ENCODE results near the gene SPIN4.
"Not testable (repeated sequence)": the region's sequence is repeated elsewhere in the genome, so short reads cannot be mapped to it uniquely, and the experiment has no call there.

The SPIN4 gene

GRCh38 chrX:63350941-63351616, at the start of gene SPIN4:
Gene SPIN4 (minus strand): TSS chrX:63351332. CDS start chrX:63350819, 513 bp downstream.
- DNase-seq = peak; percentile 66

DNA sequence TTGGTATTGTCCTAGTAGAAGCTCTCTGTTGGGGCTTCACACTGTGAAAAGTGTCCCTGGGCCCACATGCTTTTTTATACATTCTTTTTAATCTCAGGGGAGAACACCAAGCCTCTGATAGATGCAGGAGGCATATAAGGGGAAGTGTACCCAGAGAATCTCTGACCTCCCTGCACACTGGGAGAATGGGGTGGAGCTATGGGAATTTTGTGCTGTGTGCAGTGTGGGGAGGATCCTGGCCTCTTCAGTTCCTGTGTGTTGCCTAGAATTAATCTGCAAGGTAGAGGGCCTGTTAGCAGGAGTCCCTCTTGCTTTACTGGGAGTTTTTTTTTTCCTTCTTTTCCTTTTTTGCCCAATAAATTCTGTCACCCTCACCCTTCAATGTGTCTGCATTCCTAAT, 49.2 kb upstream of the SPIN4 start:
- no peak for DNase-seq

GRCh38 chrX:63394872-63395271, 43.7 kb upstream of the SPIN4 start:
- no peak for DNase-seq

- DNase-seq = not testable (repeated sequence)
Measured at GRCh38 chrX:63393094-63393493, 42.0 kb upstream of the SPIN4 start.

DNA sequence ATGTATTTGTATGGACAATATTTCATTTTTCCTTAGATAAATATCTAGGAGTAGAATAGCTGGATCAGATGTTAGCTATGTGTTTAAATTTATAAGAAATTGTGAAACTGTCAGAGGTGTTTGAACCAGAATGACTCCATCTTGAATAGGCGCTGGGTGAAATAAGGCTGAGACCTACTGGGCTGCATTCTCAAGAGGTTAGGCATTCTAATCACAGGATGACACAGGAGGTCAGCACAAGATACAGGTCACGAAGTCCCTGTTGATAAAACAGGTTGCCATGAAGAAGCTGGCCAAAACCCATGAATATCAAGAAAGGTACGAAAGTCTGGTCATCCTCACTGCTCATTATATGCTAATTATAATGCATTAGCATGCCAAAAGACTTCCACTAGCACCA, 36.3 kb upstream of the SPIN4 start:
- no peak for DNase-seq

DNA sequence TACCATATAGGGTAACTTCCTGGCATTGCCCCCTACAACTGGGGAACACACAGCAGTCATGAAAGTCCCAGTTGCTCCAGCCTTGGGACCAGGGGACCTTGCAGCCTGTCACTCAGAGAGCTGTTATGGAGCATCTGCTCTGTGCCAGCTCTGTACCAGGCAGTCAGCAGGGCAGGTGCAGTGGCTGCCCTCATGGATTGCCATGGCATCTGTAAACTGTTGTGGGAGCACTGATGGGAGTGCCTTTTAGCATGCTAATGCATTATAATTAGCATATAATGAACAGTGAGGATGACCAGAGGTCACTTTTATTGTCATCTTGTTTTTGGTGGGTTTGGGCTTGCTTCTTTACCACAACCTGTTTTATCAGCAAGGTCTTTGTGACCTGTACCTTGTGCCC, 33.1 kb upstream of the SPIN4 start:
- not testable (repeated sequence) for DNase-seq

DNA sequence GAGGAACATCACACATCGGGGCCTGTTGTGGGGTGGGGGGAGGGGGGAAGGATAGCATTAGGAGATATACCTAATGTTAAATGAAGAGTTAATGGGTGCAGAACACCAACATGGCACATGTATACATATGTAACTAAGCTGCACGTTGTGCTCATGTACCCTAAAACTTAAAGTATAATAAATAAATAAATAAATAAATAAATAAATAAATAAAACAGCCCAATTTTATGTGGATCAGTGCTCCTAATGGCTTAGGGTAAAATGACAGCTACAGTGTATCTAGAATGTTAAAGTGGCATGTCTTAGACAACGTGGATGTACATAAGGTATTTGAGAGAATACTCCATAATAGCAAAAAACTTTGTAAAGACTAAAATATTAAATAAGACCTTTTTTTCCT, 21.9 kb upstream of the SPIN4 start:
- DNase-seq = not testable (repeated sequence)

DNA sequence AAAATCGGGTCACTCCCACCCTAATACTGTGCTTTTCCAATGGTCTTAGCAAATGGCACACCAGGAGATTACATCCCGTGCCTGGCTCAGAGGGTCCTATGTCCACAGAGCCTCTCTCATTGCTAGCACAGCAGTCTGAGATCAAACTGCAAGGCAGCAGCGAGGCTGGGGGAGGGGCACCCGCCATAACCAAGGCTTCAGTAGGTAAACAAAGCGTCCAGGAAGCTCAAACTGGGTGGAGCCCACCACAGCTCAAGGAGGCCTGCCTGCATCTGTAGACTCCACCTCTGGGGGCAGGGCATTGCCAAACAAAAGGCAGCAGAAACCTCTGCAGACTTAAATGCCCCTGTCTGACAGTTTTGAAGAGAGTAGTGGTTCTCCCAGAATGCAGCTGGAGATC, 16.6 kb upstream of the SPIN4 start:
- DNase-seq = not testable (repeated sequence)

GRCh38 chrX:63363788-63364187, 12.7 kb upstream of the SPIN4 start:
- DNase-seq = no peak

- DNase-seq = no peak
Measured at GRCh38 chrX:63361494-63361893, 10.4 kb upstream of the SPIN4 start.

DNA sequence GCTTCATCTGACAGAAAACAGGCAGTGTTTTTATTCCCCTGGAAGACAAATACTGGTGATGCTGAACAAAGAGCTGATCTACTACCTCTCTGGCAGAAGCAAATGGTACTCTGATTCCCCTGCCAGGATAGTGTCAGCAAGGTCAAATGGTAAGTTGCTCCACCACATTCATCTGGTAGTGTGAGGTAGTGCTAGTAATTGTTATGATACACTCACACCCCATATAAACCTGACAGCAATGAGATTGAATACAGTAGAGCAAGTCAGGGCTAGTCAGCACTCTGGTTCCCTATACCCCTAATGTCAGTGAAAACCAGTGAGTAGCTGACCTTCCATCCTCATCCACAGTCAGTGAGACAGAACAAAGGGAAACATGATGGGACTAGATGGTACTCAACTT, 3.4 kb upstream of the SPIN4 start:
- DNase-seq = no peak

DNA sequence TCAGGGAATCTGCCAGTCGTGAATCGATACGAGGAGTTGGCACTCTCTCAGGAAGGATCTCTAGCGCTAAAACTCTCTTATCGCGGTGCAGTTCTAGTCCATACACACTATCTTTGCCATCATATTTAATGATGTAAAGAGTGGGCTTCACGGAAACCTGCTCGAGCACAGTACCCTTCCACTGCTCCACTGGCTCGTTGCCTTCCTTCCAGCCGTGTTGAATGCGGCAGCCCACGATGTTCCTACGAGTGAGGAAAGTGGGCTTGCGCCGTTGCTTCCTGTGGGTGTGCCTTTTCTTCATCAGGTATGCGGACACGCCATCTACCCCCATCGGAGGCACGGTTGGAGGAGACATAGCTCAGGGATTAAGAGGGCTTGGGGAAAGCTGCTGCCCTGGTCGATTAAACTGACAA, 661 bp downstream of the SPIN4 start:
- DNase-seq = peak; percentile 18

DNA sequence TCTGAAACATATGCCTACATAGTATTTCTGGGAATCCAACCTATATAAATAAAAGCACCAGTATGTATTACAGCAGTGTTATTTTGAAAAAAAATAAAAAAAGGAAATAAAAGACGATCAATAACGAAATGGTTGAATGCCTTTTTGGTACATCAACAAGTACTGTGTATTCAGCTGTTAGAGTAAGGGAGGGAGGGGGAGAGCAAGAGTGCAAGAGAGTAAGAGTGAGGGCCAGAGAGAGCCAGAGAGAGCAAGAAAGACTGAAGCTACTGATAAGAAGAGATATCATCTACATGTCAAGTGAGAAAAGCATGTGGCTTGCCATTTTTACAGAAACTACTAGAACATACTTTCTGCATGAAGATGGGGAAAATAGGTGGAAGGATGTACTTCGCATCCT, 1.8 kb downstream of the SPIN4 start:
- DNase-seq = no peak

DNA sequence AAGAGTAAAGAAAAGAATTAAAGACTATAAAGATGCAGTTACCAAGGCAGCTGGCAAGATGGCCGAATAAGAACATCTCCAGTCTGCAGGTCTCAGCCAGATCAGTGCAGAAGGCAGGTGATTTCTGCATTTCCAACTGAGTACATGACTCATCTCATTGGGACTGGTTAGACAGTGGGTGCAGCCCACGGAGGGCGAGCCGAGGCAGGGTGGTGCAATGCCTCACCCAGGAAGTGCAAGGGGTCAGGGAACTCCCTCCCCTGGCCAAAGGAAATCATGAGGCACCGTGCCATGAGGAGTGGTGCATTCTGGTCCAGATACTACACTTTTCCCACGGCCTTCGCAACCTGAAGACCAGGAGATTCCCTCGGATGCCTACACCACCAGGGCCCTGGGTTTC, 20.5 kb downstream of the SPIN4 start:
- DNase-seq = no peak

DNA sequence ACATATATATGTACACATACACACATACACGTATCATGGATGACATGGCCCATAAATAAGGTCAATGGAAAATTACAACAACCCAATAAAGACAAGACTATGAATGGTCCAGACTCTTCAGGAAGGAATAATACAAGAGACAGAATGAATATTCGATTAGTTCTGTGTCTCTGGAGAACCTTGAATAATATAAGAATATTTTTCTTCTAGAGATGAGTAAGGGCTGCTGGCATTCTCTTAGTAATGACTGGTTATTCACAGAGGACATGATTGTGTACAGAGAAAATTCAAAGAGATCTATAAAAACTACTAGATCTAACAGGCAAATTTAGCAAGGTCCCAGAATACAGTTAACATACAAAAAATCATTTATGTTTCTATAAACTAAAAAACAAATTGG, 23.3 kb downstream of the SPIN4 start:
- no peak for DNase-seq

DNA sequence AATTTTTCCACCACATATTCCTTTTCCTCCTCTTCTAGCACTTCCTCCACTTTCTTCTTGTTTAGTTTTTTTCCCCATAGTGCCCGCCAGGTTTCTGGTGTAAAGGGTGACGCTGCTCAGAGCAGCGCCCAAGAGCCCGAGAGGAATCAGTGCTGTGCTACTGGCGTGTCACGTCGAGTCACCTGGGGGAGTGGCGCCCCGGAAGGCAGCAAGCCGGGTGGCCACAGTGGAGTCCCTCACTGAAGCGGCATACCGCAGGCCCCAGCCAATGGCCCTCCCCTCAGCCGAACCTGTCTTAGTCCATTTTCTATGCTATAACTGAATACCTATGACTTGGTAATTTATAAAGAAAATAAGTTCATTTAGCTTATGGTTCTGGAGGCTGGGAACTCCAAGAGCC, 51.5 kb downstream of the SPIN4 start:
- no peak for DNase-seq

Measured in CD4-positive, alpha-beta T cell treated with Interleukin-17A for 1 hour (primary cell).